NCI-H82 treated with DMSO at 0.1 percent for 48 hours (cell line): Measurements from ENCODE around the gene PTX4.

Experiments used
- DNase-seq: peaks from one replicate; lab custom pipeline; 2025; ENCODE audit not compliant: unreplicated experiment; lab: John Stamatoyannopoulos, UW

The PTX4 gene

DNA sequence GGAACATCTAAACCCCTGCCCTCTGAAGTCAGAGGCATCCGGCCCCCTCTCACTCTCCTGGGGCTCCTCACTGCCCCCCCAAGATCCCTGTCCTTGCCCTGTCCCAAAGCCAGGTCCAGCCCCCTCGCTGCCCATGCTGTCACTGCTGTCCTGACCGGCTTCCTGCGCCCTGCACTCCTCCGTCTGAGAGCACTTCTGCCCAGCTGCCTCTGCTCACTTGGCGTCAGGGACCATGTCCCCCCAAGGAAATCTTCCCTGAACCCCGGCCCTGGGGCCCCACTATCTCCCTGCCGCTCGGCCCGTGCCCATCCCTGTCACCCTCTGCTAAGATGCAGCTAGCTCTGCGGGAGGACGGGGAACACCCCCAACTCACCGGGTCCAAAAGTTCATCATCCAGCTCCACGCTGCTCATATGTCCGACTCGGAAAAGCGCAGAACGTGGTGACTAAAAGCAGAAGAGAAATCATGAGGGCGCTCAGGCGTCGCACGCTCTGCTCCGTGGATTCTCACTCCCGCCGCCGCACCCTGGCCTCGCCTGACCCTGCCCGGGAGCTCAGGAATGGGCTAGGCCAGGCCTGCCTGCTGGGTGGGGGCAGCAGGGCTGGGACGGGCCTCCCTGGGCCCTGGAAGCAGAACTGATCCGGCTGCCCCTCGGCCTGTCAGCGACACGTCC is 23.7 kb downstream of the PTX4 start:
- no peak for DNase-seq

DNA sequence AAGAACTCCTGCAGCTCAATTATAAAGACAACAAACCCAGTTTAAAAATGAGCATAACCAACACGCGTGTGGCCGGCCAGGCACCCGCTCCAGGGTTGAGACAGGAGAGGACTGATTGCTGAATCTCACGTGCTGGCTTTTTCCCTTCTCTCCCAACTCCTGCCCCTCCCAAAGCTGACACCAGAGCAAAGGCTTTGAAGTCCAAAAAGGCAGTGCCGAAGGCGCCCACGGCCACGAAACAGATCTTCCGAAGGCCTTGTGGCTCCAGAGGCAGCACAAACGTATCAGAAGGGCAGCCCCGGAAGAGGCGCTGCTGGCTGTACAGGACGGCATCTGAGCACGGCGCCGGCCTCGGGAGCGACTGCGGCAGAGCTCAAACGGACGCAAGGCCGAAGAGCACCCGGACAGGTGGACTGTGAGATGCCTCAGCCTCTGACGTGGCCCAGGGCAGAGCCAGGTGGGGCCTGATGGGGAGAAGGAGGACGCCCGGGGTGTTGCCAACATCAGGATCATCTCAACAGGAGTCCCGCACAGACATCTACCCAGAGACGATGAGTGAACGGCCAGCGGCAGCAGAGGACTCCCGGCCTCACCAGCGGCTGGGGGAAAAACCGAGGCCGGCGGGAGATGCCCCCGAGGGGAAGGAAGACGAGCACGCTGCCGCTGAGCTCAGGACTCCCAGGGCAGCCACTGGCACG is 24.4 kb downstream of the PTX4 start:
- no peak for DNase-seq

DNA sequence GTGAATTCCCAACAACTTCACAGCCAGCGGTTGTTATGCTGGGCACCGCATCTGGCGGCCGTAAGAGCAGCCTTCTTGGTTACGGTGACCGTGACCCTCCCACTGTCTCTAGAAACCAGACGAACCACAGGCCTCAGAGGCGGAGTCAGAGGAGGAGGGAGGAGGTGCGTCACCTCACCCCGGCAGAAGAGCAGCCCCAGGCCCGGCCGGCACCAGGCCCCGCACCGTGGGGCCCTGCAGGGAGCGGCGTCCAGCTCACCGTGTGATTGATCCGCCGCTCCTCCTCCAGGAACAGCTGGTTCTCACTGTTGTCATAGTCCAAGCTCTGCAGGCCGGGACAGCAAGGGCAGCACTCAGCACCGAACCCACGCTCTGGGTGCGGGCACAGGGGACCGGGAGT is 27.6 kb downstream of the PTX4 start:
- DNase-seq, result no peak

DNA sequence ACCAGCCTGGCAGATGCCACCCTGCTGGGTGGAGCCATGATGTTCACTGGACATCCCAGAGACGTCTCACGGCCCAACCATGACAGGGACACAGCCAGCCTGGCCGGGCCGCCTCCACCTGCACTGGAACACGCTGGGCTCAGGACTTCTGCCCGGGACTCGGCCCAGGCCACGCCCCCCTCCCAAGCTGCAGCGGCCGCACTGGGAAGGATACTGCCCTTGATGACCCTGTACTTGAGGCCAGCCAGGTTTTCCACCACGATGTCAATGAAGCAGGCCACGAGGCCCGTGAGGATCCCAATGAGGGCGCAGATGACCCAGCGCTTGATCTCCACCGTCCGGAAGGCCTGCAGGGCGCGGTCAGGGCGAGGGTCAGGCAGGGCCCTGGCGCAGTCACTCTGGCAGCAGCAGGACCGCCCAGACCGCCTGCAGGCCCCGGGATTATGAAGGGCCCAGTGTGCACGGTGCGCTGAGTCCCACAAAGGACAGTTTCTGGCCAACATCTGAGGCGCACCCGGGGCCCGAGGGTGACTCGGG is 28.1 kb downstream of the PTX4 start:
- DNase-seq, result no peak

DNA sequence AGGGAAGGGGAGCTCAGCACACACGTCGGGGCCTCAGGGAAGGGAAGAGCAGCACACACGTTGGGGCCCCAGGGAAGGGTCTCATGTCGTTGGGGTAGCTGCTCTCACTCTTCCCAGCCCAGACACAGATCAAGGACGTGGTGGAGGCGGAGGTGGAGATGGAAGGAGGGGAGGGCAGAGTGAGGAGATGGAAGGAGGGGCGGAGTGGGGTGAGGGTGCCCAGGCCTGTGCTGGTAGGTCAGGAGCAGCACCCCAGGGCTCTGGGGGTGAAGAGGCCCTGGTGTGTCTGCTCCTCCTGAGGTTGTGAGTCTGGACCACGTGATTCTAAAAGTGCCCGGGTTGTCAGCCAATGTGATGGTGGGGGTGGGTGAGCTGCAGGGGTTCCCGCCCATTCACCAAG is 28.8 kb downstream of the PTX4 start:
- no peak for DNase-seq

DNA sequence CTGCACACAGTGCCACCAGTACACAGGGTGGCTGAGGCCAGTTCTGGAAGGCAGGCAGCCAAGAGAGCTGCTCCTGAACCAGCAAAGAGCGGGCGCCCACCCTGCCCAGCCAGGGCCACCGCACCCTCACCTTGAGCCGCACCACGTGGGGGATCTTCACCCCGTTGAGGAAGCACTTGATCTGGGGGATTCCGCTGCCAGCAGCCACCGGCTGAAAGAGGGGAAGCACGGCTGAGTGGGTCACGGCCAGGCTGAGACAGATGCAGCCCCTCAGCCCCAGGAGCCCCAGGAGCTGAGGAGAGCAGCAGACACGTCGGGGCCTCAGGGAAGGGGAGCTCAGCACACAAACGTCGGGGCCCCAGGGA is 29.8 kb downstream of the PTX4 start:
- DNase-seq, result no peak

DNA sequence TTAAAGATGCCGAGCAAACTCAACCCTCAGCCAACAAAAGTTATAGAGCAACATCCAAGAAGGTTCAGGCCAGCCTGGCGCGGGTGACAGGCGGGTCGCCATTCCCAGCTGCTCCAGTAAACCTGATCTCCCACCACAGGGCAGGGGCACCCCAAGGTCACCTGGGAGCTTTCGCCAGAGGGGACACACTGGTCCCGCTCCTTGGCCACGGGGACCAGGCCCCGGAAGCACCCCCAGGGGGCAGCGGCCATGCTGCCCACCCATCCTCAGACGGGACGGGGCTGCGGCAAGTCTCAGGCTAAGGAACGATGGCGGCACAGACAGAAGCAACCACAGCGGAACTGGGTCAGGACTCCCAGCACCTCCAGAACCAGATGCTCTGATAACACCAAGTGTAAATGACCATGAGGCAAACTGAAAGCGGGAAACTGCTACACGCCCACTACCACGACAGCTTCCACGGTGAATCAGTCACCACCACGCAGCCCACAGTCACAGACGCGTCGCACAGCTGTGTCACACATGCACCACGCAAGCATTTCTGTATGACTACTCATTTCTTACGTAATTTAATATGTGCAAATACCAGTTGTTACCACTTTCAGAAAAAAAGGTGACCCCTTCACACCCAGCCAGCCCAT is 30.3 kb downstream of the PTX4 start:
- no peak for DNase-seq

DNA sequence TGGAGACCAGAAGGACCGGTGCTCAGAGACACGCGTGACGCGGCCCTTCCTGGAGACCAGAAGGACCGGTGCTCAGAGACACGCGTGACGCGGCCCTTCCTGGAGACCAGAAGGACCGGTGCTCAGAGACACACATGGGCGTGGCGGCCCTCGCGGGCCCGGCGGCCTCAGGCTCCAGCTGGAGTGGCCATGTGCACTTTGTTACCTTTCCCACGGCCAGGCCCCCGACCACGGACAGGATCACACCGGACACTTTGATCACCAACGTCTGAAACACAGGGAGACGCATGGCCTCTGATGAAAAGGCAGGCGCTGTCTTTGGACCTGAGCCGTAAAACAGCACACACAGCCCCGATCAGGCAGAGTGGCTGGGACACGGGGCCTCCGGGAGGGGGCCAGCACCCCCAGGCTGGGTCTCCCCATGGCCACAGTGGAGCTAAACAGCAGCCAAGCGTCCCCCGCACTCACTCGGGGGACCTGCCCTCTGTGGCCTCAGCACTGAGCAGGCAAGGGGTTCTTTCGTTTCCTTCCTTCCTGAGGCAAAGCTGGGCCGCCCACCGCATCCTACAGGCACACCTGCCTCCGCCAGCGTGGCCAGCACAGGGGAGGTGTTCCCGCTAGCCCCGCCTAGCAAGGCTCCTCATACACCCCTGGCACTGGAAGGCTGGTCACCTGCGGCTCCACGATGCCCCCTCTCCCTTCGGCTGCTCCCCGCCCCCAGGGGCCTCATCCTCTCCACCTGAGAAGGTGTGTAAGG is 31.1 kb downstream of the PTX4 start:
- DNase-seq, result no peak

DNA sequence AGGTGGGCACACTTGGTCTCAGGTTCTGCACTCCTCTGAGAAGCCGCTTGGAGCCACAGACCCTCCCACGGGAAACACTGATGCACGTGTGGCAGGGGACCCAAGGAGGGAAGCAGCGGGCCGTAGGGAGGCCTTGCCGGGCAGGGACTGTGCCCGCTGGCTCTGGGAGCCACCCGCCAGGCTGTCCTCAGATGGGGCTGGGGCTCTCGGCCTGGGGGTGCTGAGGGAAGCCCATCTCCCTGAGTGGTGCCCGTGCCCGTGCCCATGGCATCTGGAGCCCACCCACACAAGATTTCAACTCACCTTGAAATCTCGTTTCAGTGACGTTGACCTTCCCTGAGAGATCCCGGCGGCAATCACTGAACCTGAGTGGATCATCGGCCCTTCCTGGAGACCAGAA is 31.8 kb downstream of the PTX4 start:
- DNase-seq, result no peak

DNA sequence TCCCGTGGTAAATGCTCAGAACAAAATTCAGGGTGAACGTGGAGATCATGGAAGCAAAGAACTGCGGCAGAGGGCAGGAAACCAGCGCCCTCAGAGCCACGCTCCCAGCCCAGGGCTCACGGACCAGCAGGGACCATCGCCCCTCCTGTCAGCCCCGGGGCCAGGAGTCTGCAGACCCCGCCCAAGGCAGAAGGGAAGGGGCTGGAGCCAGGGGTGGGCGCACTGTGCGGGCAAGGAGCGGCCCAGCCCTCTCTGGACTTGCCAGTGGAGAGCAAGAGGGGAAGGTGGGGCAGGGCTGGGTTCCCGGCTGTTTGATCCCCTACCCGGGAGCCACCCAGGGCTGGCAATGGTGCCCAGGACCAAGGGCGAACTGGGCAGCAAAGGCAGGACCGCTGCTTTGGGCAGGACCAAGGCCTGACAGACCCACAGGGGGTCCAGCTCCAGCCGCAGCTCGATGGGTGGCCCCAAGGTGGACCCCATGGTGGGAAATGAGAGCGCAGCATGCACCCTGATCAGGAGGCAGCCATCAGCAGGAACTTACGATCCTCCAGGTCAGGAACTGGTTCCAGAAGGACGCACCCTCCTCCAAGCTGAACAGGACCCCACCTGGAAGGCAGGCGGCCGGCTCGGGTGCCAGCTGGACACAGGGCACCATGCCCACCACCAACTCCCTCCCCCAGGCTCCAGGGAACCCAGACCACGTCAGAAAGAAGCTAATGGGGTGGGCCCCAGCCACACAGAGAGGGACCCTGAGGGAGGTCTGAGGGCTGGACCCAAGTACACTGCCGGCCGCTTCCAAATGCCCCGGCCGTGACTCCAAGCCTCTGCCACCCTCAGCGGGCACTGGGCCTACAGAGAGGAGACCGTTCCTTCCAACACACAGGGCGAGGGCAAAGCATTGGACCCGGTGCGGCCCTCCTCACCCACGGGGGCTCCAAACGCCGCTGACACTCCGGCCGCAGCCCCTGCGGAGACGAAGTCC is 33.3 kb downstream of the PTX4 start:
- DNase-seq, result no peak

DNA sequence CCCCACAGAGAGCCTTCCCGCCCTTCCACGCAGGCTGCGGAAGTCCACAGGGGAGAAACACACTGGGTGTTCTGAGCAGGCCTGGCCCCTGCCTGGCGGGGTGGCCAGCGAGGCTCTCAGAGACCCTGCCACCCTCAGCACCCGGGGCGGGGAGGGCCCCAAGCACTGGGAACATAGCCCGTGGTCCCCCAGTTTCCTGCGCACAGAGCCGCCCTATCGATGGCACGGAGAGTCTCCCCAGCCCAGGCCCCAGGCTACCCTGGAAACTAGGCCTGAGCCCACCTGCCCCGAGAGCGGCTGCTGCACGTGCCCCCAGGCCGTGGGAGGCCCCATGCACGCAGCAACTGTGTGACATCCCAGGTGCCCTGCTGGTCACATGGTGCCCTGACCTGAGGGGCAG is 34.2 kb downstream of the PTX4 start:
- DNase-seq, result no peak

DNA sequence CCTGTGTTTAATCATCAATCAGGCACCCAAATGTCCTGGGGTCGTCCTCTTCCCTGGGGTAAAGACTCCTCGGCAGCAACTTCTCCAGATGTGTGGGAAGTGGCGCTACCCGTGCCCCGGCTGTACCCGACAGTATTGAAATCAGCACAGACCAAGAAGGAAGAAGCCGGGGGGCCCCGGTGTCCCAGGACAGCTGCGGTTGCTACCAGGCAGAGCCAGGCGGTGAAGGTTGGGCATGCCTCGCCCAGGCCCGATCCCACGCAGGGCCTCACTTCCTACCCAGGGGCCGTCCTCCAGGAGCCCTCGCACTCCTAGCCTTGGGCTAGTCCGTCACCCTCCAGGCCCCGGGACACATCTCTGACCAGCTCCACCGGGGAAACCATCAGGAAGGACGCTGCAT is 35.4 kb downstream of the PTX4 start:
- no peak for DNase-seq

DNA sequence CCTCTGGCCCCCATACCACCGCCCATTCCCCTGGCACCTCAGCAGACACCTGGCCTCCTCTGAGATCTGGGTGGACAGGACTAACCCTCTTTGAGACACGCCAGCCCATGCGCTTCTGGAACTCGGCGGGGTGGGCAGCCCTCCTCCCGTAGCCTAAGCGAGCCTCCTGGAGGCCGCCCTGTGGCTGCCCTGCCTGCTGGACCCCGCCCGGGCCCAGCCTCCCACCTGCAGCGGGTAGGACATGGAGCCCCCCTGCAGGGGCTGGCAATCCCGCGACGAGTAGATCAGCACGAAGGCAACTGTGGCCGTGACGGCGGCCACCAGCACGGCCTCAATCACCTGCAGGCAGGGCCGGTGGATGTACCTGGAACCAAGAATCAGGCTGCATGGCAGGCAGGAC is 36.2 kb downstream of the PTX4 start:
- no peak for DNase-seq

DNA sequence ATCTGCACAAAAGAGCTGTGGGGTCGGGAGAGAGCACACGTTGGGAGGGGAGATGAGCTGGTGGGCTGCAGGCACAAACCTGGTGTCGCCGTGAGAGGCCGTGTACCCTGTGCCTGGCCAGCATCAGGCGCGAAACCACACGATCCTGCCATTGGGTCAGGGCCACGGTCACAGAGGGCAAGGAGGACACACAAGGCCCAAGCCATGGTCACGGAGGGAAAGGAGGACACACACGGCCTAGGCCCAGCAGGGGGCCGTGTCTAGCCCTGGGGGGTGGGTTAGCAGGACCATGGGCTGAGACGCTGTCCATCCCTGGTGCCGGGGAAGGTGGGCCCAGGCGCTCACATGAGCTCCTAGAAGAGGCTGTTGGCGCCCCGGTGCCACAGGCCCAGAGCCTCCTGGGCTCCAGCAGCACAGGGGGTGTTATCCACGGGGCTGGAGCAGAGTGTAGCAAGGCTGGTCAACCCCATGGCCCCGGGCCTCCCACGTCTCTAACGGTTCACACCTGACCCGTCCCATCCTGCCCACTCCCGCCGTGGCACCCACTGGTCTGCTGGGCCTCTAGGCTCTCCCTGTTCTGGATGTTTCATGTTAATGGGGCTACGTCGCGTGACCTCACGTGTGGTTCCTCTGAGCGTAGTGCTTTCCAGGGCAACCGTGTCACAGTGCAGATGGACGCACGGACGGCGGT is 36.9 kb downstream of the PTX4 start:
- no peak for DNase-seq

DNA sequence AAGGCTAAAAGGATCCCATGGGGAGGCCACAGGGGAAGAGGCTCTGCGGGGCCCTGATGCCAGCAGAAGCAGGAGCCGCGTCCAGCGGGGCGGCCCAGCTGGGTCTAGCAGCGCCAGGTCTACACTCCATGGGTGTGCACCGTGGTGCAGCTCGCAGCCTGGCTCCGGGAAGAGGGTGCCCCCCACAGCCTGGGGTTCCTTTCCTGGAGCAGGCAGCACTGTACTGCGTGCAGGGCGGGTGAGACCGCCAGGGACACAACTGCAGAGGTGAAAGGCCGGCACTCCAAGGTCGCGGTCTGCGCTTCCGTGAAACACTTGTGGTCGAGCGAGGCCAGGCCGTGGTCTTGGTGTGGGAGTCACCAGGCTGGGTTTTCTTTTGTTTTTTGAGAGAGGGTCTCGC is 37.9 kb downstream of the PTX4 start:
- DNase-seq, result no peak

DNA sequence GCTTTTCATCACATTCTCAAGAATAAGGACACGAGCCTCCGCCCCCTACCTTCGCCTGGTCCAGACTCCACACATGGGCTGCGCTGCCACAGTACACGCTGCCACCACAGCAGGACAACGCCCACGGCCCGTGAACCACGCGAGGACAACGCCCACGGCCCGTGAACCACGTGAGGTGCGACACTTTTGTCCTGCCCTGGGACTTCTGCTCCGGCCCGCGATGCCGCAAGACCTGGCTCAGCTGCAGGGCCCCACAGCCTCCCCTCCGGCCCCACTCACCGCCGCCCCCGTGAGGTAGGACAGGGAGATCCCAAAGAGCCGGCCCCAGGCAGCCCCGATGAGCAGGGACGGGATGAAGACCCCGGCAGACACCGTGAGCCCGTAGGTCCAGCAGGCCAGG is 38.5 kb downstream of the PTX4 start:
- DNase-seq, result no peak

DNA sequence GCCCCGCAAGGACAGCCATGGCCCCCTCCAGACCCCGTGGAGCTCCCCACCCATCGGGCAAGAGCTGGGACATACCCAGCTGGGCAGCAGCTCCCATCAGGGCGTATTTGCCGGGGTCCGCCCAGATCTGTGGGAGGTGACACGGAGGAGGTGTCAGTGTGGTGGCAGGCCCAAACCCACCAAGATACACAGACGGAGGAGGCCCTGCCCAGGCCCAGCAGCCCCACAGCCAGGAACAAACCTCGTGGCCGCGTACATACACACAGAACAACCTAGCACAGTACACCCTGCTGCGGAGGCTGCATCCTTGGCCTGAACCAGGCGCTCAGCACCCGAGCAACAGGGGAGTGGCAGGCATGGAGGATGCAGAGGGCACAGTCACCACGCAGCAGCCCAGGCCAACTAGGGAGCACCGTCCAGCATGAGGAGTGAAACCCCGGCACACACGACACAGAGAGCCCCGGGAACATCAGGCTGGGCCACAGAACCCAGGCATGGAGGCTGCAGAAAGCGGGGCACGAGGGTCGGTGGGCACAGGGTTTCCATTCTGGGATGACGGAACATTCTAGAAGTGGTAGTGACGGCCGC is 39.4 kb downstream of the PTX4 start:
- DNase-seq, result no peak

DNA sequence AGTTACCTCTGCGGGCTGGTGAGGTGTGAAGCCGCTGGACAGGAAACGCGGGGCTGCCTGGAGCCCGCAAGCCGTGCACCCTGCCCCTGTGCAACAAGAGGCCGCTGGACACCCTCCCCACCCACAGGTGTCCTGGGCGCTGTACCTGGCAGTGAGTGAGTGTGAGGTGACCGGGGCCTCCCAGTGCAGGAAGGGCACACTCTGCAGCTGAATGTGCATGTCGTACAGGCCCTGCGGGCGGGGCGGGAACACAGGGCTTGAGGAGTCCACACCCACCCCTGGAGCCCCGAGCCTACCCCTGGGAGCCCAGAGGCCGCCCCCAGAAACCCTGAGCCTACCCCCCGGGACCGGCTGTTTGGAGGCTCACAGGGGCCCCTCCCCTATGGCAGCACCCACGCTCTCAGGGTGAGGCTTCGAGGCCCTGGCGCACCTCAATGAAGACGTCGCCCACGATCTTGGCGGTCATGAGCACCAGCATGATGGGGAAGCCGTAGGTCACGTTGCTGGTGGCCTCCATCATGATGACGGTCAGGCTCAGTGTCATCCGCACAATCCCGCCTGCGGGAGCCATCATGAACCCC is 40.1 kb downstream of the PTX4 start:
- no peak for DNase-seq

DNA sequence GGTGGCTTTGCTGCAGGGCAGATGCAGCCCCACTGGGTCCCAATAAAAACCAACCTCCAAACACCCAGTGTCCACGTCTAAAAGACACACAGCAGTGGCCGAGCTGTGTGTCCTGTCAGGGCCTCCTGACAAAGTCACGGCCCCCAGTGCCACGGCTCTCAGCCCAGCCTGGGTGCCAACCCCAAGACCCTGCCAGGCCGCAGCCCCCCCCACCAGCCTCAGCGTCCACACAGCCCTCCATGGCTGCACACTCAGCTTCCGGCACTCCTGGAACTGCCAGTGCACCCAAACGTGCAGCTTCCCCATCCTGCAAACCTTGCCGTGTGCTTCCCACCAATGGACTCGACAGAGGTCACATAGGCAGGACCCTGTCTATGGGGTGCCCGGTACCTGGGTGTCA is 40.8 kb downstream of the PTX4 start:
- DNase-seq, result no peak
